GM10266 (cell line): ENCODE data around the gene SVIL.
A peak's percentile ranks its signal among the peaks of the same experiment; 100 is the strongest.
"Not testable (repeated sequence)": the region's sequence is repeated elsewhere in the genome, so short reads cannot be mapped to it uniquely, and the experiment has no call there.

ENCODE experiments used
- DNase-seq: peaks from one replicate; pipeline ENCODE4 v3.0.0; 2012; ENCODE audit errors: extremely low spot score
- CTCF ChIP-seq: IDR thresholded peaks from 2 replicates; pipeline ENCODE4 v1.5.1; 2012; ENCODE audit warnings: mild to moderate bottlenecking, low read depth; ENCODE audit not compliant: control insufficient read depth, insufficient read depth; ENCODE audit errors: missing control alignments

Gene SVIL

DNA sequence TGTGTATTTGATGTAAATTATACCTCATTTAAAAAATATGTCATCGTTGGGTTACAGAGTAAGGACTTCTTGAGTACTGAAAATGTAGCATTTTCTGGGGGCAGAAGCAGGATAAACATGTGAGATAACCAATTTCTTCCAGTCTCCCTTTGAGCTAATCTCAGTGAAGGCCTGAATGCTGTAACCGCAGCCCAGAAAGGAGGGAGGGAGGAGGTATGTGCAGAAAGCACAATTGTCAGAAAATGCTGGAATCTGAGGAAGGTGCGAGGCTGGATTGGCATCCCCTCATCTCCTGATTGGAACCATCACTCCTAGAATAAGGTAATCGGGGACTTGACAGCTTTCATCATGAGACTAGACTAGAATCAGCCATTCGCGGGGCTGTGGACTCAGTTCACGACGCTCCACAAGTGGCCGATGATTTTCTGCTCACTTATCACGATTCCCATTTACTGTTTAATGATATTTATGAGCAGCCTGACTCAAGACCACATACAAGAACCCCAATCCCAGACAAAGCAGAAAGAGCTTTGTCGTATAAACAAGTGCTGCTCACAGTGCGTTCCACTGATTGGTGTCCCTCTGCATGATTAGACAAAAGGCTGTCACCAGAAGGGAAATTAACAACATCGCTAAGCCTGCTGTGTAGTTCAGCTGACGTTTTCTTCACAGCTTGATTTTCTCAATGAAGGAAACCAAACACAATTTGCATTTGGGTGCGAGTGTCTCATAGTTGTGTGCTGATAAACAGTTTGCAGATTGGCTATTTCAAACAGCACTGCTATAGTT lies 93.2 kb downstream of the SVIL start:
- DNase-seq = no peak
- TF ChIP-seq CTCF = no peak

- TF ChIP-seq CTCF = no peak
- no peak for DNase-seq
Observed at GRCh38 chr10:29540016-29540415, 94.8 kb downstream of the SVIL start.

DNA sequence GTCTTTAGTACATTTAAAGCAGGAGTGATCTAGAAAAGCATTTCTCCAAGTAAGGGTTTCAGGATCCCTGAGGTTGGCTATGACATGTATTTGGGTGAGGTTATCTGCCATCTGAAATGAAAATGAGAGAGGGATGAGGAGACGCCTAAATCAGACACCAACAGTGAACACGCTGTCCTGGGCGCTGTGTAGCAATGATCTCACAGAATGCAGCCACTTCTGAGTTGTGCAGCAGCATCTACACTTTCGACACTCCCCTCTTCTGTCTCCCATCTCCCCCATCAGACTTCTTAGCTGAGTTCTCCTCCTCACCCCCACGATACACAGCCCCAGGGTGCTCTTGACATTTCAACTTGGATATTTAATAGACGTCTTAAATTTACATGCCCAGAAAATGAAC lies 95.4 kb downstream of the SVIL start:
- DNase-seq = no peak
- no peak for TF ChIP-seq CTCF

GRCh38 chr10:29537799-29538198 lies 97.0 kb downstream of the SVIL start:
- DNase-seq = no peak
- TF ChIP-seq CTCF = no peak

DNA sequence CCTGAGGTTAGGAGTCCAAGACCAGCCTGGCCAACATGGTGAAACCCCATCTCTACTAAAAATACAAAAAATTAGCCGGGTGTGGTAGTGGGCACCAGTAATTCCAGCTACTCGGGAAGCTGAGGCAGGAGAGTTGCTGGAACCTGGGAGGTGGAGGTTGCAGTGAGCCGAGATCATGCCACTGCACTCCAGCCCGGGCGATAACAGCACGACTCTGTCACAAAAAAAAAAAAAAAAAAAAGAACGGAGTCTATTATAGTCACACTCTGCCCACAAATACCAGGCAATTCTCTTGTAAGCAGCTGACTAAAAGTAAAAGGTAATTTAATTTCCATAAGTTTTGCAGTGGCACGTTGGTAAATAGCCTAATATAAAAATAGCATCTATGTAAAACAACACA lies 98.1 kb downstream of the SVIL start:
- not testable (repeated sequence) for DNase-seq

GRCh38 chr10:29535778-29536453 lies 98.9 kb downstream of the SVIL start:
- DNase-seq = no peak
- TF ChIP-seq CTCF = no peak

DNA sequence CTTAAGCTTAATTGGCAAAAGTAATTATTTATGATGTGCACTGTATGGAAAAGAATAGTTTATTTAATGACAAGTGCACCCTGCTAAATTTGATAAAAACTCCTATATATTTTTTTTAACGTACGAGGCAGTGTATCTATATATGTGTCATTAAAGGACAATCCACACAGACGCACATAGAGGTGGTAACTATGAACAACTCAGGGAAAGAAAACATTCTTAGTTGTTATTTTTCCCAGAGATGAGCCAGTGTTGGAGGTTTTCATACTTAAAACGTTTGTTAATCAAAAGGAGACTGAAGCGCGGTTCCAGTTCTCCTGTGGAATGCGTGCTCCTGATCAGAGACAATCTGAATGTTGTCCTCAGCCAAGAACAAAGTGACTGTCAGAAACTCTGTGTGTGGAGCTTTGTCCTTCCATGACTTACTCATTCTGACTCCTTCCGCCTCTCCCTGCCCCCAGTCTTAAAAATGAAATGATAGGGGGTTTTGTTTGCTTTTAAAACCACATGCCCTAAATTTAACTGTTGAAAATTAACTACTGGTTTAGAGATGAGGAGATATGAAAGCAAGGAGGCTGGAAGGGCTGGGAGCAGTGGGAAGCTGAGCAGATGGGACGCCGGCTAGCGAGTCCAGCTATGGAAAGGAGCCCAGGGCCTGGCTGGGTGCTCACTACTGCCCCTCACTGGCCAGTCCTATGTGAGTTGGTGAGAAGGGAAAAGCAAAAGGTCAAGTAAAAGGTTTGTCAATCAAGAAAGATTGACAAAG lies 99.6 kb downstream of the SVIL start:
- no peak for DNase-seq
- peak; percentile 27 for TF ChIP-seq CTCF
